ENCODE data around the gene ZNF175. TPM values are rescaled to one million over a fixed set of nuclear protein-coding genes. Genes with fewer than 3 reads are reported as not detected.

ZNF175 gene
- total and polyA plus RNA-seq, 9 of the 15 experiments (the other 6 are each of a cell fraction or from before 2014, with no cell fraction given): 3.7 to 37.9 (median 14.0) TPM

GRCh38 chr19:51546650-51547396 lies 24.3 kb upstream of the ZNF175 start (continued):
- TF ChIP-seq ZNF609 (CRISPR knock-in tag; IDR thresholded peaks at IDR 0.05; ENCODE audit: borderline replicate concordance): no peak; the same call in 1 of the 2 replicates
- TF ChIP-seq NONO (IDR thresholded peaks at IDR 0.05; ENCODE audit: low read depth in 2 of 2, low read length in 1 of 2): peak in 1 of 2 experiments; percentile 76; a peak in 1 of 4 replicates
- no peak for TF ChIP-seq ESRRB (CRISPR knock-in tag; IDR thresholded peaks at IDR 0.05; ENCODE audit: borderline replicate concordance)
- TF ChIP-seq ZNF165 (CRISPR knock-in tag; IDR thresholded peaks at IDR 0.05; ENCODE audit: borderline replicate concordance): no peak
- peak; percentile 47 for TF ChIP-seq CUX1 (CRISPR knock-in tag; IDR thresholded peaks at IDR 0.05)
- TF ChIP-seq RNF2 (IDR thresholded peaks at IDR 0.05): peak; percentile 99
- TF ChIP-seq CBFB (CRISPR knock-in tag; IDR thresholded peaks at IDR 0.05): peak; percentile 93
- peak in 1 of 2 experiments; percentile 91; a peak in 2 of 4 replicates for TF ChIP-seq ZNF639 (CRISPR knock-in tag; conservative IDR thresholded peaks at IDR 0.05 in 1 of 2, IDR thresholded peaks at IDR 0.05 in 1 of 2)
- peak; percentile 62; the same call in 1 of the 2 replicates for TF ChIP-seq CBX1 (IDR thresholded peaks at IDR 0.05; ENCODE audit: low read depth)
- peak; percentile 28; the same call in 1 of the 2 replicates for TF ChIP-seq ZNF75A (CRISPR knock-in tag; IDR thresholded peaks at IDR 0.05)
- TF ChIP-seq RFX1 (IDR thresholded peaks at IDR 0.05): no peak
- 0 out of 2 replicates have a peak, but pooled peaks have one; percentile 58 for TF ChIP-seq NCOA6 (IDR thresholded peaks at IDR 0.05)

Data from K562 (cell line).